GM18526 (cell line): ENCODE results near the gene UPK1A.

Source experiments
- POLR2A ChIP-seq: IDR thresholded peaks from 3 replicates; pipeline ENCODE4 v1.6.1; 2011; ENCODE audit not compliant: insufficient read length; ENCODE audit errors: extremely low read depth

Gene UPK1A

GRCh38 chr19:35702223-35703012 is 36.1 kb downstream of the UPK1A start:
- peak; percentile 78 for TF ChIP-seq POLR2A

GRCh38 chr19:35703343-35703742 is 37.0 kb downstream of the UPK1A start:
- no peak for TF ChIP-seq POLR2A

- TF ChIP-seq POLR2A: no peak
Observed at GRCh38 chr19:35704218-35704617, 37.9 kb downstream of the UPK1A start, which contains the start of gene ZBTB32. ZBTB32 (plus strand) TSS chr19:35704558; CDS start chr19:35714627, 10,069 bp downstream.

- no peak for TF ChIP-seq POLR2A
Observed at GRCh38 chr19:35708391-35708790, 42.1 kb downstream of the UPK1A start.

- peak; percentile 54 for TF ChIP-seq POLR2A
Observed at GRCh38 chr19:35710784-35711723, 44.7 kb downstream of the UPK1A start.

GRCh38 chr19:35712567-35713505 is 46.5 kb downstream of the UPK1A start:
- peak; percentile 79 for TF ChIP-seq POLR2A

- no peak for TF ChIP-seq POLR2A
Observed at GRCh38 chr19:35713506-35713850, 47.2 kb downstream of the UPK1A start.

GRCh38 chr19:35713904-35714495 is 47.7 kb downstream of the UPK1A start:
- no peak for TF ChIP-seq POLR2A

- no peak for TF ChIP-seq POLR2A
Observed at GRCh38 chr19:35714601-35715354, 48.5 kb downstream of the UPK1A start.

- no peak for TF ChIP-seq POLR2A
Observed at GRCh38 chr19:35715355-35715809, 49.1 kb downstream of the UPK1A start.

- TF ChIP-seq POLR2A: no peak
Observed at GRCh38 chr19:35715981-35716800, 49.9 kb downstream of the UPK1A start.

- TF ChIP-seq POLR2A: no peak
Observed at GRCh38 chr19:35716801-35717664, 50.7 kb downstream of the UPK1A start.

- TF ChIP-seq POLR2A: peak; percentile 56
Observed at GRCh38 chr19:35717665-35718344, 51.5 kb downstream of the UPK1A start, which contains the start of gene KMT2B. KMT2B (plus strand) TSS chr19:35718003; CDS start chr19:35718019, 16 bp downstream.
